CD4-positive, alpha-beta memory T cell (primary cell): ENCODE data around the gene KHDC3L. TPM values are rescaled to one million over a fixed set of nuclear protein-coding genes. Genes with fewer than 3 reads are reported as not detected.
"Not testable (repeated sequence)": the region's sequence is repeated elsewhere in the genome, so short reads cannot be mapped to it uniquely, and the experiment has no call there.

Source experiments
- CTCF ChIA-PET: fragments of 350-600 bp; sonication (Branson Sonifier 250); formaldehyde crosslinking; loops from one replicate; lab custom pipeline; 2021; ENCODE audit warnings: inconsistent platforms; ENCODE audit not compliant: partially characterized antibody; lab: Charles Lee
- POLR2A ChIA-PET: fragments of 350-600 bp; sonication (Branson Sonifier 250); formaldehyde crosslinking; loops from one replicate; lab custom pipeline; 2021; ENCODE audit not compliant: partially characterized antibody; lab: Charles Lee
- DNase-seq, 5 donors: peaks; one replicate each; pipeline versions ENCODE4 v3.0.0 to v3.0.0-alpha.2; 2020 to 2022; ENCODE audit warnings: mixed read lengths in 1 of 5
- H3K27ac ChIP-seq: one replicate; pipeline ENCODE4 v1.7.0; 2013; ENCODE audit warnings: low read depth, low read length
- H3K27me3 ChIP-seq: 2 replicates; pipeline ENCODE4 v1.7.0; 2013; ENCODE audit warnings: mild to moderate bottlenecking, low read length, moderate library complexity; ENCODE audit not compliant: insufficient read depth
- H3K36me3 ChIP-seq: 2 replicates; pipeline ENCODE4 v1.7.0; 2013; ENCODE audit warnings: mild to moderate bottlenecking, low read length, moderate library complexity; ENCODE audit not compliant: insufficient read depth
- H3K4me1 ChIP-seq: 2 replicates; pipeline ENCODE4 v1.7.0; 2013; ENCODE audit warnings: mild to moderate bottlenecking, low read length, moderate library complexity; ENCODE audit not compliant: insufficient read depth
- H3K4me3 ChIP-seq, 2 donors: one replicate each; pipeline ENCODE4 v1.7.0; 2013; ENCODE audit warnings: low read length in 2 of 2, mild to moderate bottlenecking in 1 of 2
- H3K9me3 ChIP-seq, 2 donors: one replicate each; pipeline ENCODE4 v1.7.0; 2013; ENCODE audit warnings: low read length in 2 of 2, control low read depth in 1 of 2; ENCODE audit not compliant: control insufficient read depth in 1 of 2
- H3K27ac Mint-ChIP-seq, 7 donors: one replicate each; pipeline ENCODE4 v1.8.0; 2020 to 2021; ENCODE audit warnings: mixed read lengths in 7 of 7, mild to moderate bottlenecking in 6 of 7, inconsistent platforms in 3 of 7, moderate library complexity in 3 of 7
- H3K27me3 Mint-ChIP-seq, 2 donors: one replicate each; pipeline ENCODE4 v1.8.0; 2020 to 2021; ENCODE audit warnings: mixed read lengths in 2 of 2
- H3K36me3 Mint-ChIP-seq, 2 donors: one replicate each; pipeline ENCODE4 v1.8.0; 2020 to 2021; ENCODE audit warnings: mixed read lengths in 2 of 2, inconsistent platforms in 1 of 2, mild to moderate bottlenecking in 1 of 2
- H3K4me1 Mint-ChIP-seq, 4 donors: one replicate each; pipeline ENCODE4 v1.8.0; 2020 to 2021; ENCODE audit warnings: mixed read lengths in 4 of 4, mild to moderate bottlenecking in 1 of 4
- H3K4me3 Mint-ChIP-seq, 8 donors: one replicate each; pipeline ENCODE4 v1.8.0; 2020 to 2021; ENCODE audit warnings: mixed read lengths in 8 of 8, mild to moderate bottlenecking in 7 of 8, moderate library complexity in 6 of 8, inconsistent platforms in 3 of 8
- H3K9me3 Mint-ChIP-seq, 8 donors: one replicate each; pipeline ENCODE4 v1.8.0; 2020 to 2021; ENCODE audit warnings: mixed read lengths in 8 of 8, mild to moderate bottlenecking in 5 of 8, inconsistent platforms in 3 of 8, moderate library complexity in 1 of 8
- intact Hi-C: fragments of 100-400 bp; cut with micrococcal nuclease; formaldehyde crosslinking; loops from one replicate; pipeline ENCODE4 v1.15.1; 2023
- polyA plus RNA-seq, 2 donors: library from polyadenylated mRNA; unstranded; fragments of 300-500 nt; fragmentation: Illumina TruSeq; gene quantifications; one replicate each; pipeline ENCODE4 v1.2.3, GENCODE V29; 2021
- total RNA-seq, 2 experiments: library from RNA; stranded (reverse); gene quantifications; one replicate each; pipeline ENCODE4 v1.2.3, GENCODE V29; 2021

Gene KHDC3L
- total and polyA plus RNA-seq, 4 experiments from 2014 or later, result not detected

DNA sequence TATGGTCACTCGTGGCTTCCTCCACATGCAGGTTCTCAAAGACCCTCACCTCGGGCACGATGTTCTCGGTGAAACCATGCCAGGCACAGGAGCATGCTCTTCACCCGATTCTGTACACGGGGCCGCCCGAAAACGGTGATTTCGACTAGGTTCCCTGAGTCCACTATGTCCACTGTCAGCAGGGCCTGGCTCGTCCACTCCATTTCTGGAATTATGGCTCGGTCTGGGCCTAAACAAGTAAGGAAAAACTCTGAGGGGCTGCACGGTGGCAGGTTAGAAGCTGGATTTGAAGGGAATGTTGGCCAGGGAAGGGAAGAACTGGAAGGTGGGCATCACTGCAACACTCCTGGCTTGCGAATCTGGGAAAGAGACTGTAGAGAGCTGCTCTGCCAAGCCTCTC lies 6.7 kb downstream of the KHDC3L start:
- Histone ChIP-seq H3K36me3 (no peaks in the 10 kb centered on the region), H3K9me3 (peaks cover 0 to 10% of the 10 kb centered on the region in 2 donors), H3K4me3 (no peak overlapping the region), H3K27ac (no peak overlapping the region), H3K27me3 (no peaks in the 10 kb centered on the region), H3K4me1 (no peaks in the 10 kb centered on the region)
- CTCF ChIA-PET, result interaction anchor here (2.0 kb wide), 1 partner anchor 41 kb away, joined by 5 read pairs; no protein-coding TSS in a partner anchor
- Mint-ChIP-seq H3K36me3 (no peaks in the 10 kb centered on the region), H3K27ac (no peak overlapping the region), H3K27me3 (no peaks in the 10 kb centered on the region), H3K4me3 (no peak overlapping the region), H3K9me3 (peaks cover 0 to 33% (median 8%) of the 10 kb centered on the region in 8 donors), H3K4me1 (no peaks in the 10 kb centered on the region)
- POLR2A ChIA-PET, result no interaction called here
- intact Hi-C loops, result no loop called here
- no peak for DNase-seq

DNA sequence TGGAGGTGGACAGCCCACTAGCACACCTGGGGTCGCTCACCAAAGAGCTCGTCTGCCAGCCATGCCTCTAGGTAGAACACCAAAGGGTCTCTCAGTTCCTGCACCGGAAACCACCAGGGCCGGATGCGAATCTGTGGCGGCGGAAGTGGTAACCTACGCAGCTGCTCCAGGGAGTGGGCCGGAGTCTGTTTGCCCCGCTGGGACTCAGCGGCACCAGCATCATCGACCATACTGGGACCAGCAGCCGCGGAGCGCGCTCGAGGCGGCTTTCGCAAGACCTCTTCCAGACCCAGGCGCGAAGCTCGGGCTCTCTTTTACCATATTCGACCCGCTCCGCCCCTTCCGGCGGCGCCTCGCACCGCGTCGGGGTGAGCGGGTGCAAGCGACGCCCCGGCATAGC lies 7.1 kb downstream of the KHDC3L start, which contains the start of gene OOEP:
TSS of gene OOEP (minus strand) at position 335 of the 400 bp plus-strand sequence. CDS start at position 230, 105 bp downstream.
- Mint-ChIP-seq H3K9me3 (peaks cover 0 to 33% (median 8%) of the 10 kb centered on the region in 8 donors), H3K27me3 (no peaks in the 10 kb centered on the region), H3K27ac (peak within 1 kb of the TSS in 1 of 7 donors; percentile 12), H3K36me3 (no peaks in the 10 kb centered on the region), H3K4me1 (no peaks in the 10 kb centered on the region), H3K4me3 (no peak within 1 kb of the TSS)
- Histone ChIP-seq H3K4me3 (no peak within 1 kb of the TSS), H3K36me3 (no peaks in the 10 kb centered on the region), H3K27ac (no peak within 1 kb of the TSS), H3K27me3 (no peaks in the 10 kb centered on the region), H3K4me1 (no peaks in the 10 kb centered on the region), H3K9me3 (peaks cover 0 to 10% of the 10 kb centered on the region in 2 donors)
- intact Hi-C loops, result no loop called here
- ChIA-PET POLR2A (no interaction called here), CTCF (interaction anchor here (2.0 kb wide), 1 partner anchor 42 kb away, joined by 5 read pairs; no protein-coding TSS in a partner anchor)
- no peak for DNase-seq

DNA sequence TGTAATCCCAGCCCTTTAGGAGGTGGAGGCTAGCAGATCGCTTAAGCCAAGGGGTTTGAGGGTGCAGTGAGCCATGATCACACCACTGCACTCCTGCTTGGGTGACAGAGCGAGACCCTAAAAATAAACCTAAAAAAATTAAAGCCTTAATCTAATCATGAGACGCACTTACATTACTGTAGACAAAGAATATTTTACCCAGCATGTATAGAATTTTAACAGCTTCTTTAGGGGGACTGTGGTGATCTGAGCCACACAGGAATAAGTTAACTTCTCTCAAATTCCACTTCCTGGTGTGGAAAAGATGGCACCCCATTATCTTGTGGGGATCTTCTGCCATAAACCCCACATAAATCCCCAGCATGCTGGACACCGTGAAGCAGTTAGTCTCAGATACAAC lies 9.5 kb downstream of the KHDC3L start:
- Mint-ChIP-seq H3K9me3 (peaks cover 0 to 33% (median 8%) of the 10 kb centered on the region in 8 donors), H3K4me3 (no peak overlapping the region), H3K4me1 (no peaks in the 10 kb centered on the region), H3K27ac (no peak overlapping the region), H3K27me3 (no peaks in the 10 kb centered on the region), H3K36me3 (no peaks in the 10 kb centered on the region)
- Histone ChIP-seq H3K27me3 (no peaks in the 10 kb centered on the region), H3K36me3 (no peaks in the 10 kb centered on the region), H3K27ac (no peak overlapping the region), H3K4me1 (no peaks in the 10 kb centered on the region), H3K9me3 (peaks cover 0 to 10% of the 10 kb centered on the region in 2 donors), H3K4me3 (no peak overlapping the region)
- ChIA-PET CTCF (no interaction called here), POLR2A (no interaction called here)
- intact Hi-C loops, result no loop called here
- no peak for DNase-seq

DNA sequence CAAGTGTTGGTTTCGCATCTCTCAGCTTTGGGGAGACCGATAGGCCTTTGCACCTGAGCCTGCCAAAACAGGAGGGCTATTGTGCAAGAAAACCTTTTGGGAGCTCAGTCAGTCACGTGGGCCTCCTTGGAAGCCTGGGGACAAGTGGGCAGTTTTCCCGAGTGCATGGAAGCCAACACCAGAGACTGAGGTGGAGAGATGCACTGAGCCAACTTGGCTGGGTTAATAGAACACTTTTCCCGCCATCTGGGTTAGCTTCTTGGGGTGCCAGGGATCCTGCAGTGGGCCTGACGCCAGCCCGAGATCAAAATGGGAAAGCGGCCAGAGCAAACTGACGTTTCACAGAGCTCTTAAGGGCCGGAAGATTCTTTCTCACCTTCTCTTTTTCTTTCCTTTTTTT lies 10.1 kb downstream of the KHDC3L start:
- Mint-ChIP-seq H3K27ac (no peak overlapping the region), H3K9me3 (peaks cover 0 to 33% (median 8%) of the 10 kb centered on the region in 8 donors), H3K4me3 (no peak overlapping the region), H3K36me3 (no peaks in the 10 kb centered on the region), H3K27me3 (no peaks in the 10 kb centered on the region), H3K4me1 (no peaks in the 10 kb centered on the region)
- ChIA-PET CTCF (interaction anchor here (1.5 kb wide), 1 partner anchor 16 kb away, joined by 4 read pairs; no protein-coding TSS in a partner anchor), POLR2A (no interaction called here)
- no peaks in the 10 kb centered on the region for H3K27me3 ChIP-seq
- H3K9me3 ChIP-seq, result peaks cover 0 to 10% of the 10 kb centered on the region in 2 donors
- no peaks in the 10 kb centered on the region for H3K36me3 ChIP-seq
- DNase-seq, result no peak
- H3K4me1 ChIP-seq, result no peaks in the 10 kb centered on the region
- H3K4me3 ChIP-seq, result no peak overlapping the region
- intact Hi-C loops, result no loop called here
- no peak overlapping the region for H3K27ac ChIP-seq

DNA sequence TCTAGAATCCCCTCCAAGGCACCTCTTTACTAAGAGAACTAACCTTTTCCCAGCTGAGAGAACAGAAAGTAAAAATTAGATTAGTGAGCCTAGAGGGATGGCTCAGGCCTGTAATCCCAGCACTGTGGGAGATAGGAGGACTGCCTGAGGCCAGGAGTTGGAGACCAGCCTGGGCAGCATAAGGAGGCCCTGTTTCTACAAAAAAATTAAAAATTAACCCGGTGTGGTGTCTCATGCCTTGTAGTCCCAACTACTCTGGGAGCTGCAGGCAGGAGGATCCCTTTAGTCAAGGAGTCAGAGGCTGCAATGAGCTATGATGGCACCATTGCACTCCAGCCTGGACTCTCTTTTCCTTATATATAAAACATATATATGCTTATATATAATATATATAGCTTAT lies 12.8 kb downstream of the KHDC3L start:
- peak overlapping the region in 1 of 7 donors; percentile 52 for H3K27ac Mint-ChIP-seq
- intact Hi-C loops, result no loop called here
- H3K4me1 Mint-ChIP-seq, result no peaks in the 10 kb centered on the region
- Histone ChIP-seq H3K36me3 (no peaks in the 10 kb centered on the region), H3K4me1 (no peaks in the 10 kb centered on the region), H3K9me3 (peaks cover 0 to 10% of the 10 kb centered on the region in 2 donors), H3K27ac (no peak overlapping the region), H3K4me3 (no peak overlapping the region), H3K27me3 (no peaks in the 10 kb centered on the region)
- H3K4me3 Mint-ChIP-seq, result no peak overlapping the region
- ChIA-PET POLR2A (no interaction called here), CTCF (interaction anchor here (1.1 kb wide), 1 partner anchor 14 kb away, joined by 4 read pairs; no protein-coding TSS in a partner anchor)
- no peaks in the 10 kb centered on the region for H3K27me3 Mint-ChIP-seq
- peaks cover 0 to 28% (median 8%) of the 10 kb centered on the region in 8 donors for H3K9me3 Mint-ChIP-seq
- H3K36me3 Mint-ChIP-seq, result no peaks in the 10 kb centered on the region
- no peak for DNase-seq

DNA sequence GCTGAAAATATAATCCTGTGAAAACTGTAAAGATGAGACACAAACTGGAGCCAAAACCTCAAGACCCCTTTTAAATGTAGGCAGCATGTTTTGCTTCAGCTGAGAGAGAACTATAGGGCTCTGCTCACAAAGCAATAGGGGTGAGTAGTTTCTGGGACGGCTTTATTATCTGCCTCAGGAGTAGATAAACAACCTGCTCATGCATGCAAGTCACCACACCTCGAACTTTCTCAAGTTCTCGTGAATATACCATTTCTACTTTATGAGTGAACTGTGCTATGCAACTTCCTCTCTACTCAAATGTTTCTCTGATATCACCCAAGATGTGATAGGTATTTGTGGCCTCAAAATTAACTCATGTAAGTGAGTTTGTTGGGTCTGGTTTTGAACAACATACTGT lies 14.8 kb downstream of the KHDC3L start:
- intact Hi-C loops, result no loop called here
- peaks cover 0 to 4% of the 10 kb centered on the region in 2 donors for H3K9me3 ChIP-seq
- H3K27me3 ChIP-seq, result no peaks in the 10 kb centered on the region
- H3K27ac ChIP-seq, result no peak overlapping the region
- POLR2A ChIA-PET, result no interaction called here
- CTCF ChIA-PET, result interaction anchor here (1.2 kb wide), 1 partner anchor 21 kb away, joined by 5 read pairs; no protein-coding TSS in a partner anchor
- H3K36me3 ChIP-seq, result no peaks in the 10 kb centered on the region
- H3K4me3 ChIP-seq, result no peak overlapping the region
- H3K4me1 Mint-ChIP-seq, result no peaks in the 10 kb centered on the region
- H3K4me3 Mint-ChIP-seq, result no peak overlapping the region
- no peaks in the 10 kb centered on the region for H3K27me3 Mint-ChIP-seq
- H3K4me1 ChIP-seq, result no peaks in the 10 kb centered on the region
- peaks cover 0 to 10% (median 5%) of the 10 kb centered on the region in 8 donors for H3K9me3 Mint-ChIP-seq
- H3K27ac Mint-ChIP-seq, result no peak overlapping the region
- no peaks in the 10 kb centered on the region for H3K36me3 Mint-ChIP-seq
- DNase-seq, result no peak

DNA sequence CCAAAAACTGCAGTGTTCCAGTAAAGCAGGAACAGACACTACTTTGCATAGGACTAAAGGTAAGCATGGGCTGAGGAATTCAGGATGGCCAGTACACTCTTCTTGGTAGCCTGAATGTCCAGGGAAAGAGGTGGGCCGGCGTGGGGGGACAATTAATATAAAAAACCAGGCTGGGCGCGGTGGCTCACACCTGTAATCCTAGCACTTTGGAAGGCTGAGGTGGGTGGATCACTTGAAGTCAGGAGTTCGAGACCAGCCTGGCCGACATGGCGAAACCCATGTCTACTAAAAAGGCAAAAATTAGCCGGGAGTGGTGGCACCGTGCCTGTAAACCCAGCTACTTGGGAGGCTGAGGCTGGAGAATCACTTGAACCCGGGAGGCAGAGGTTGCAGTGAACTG lies 19.1 kb downstream of the KHDC3L start:
- CTCF ChIA-PET, result not testable (repeated sequence)

More for the DNA sequence above, 19.1 kb downstream of the KHDC3L start:
- intact Hi-C loops, H3K9me3 Mint-ChIP-seq, H3K27ac ChIP-seq, H3K4me3 Mint-ChIP-seq, H3K27me3 ChIP-seq, H3K36me3 Mint-ChIP-seq, DNase-seq, H3K27me3 Mint-ChIP-seq, H3K36me3 ChIP-seq, POLR2A ChIA-PET, H3K4me3 ChIP-seq, H3K4me1 ChIP-seq, H3K9me3 ChIP-seq, H3K4me1 Mint-ChIP-seq: not testable (repeated sequence)
- peak overlapping the region in 2 of 7 donors; percentile 66 to 73 for H3K27ac Mint-ChIP-seq
